AG04450 (cell line): Measurements from ENCODE around the gene MRPL33. TPM values are rescaled to one million over a fixed set of nuclear protein-coding genes. Genes with fewer than 3 reads are reported as not detected.
"Not testable (repeated sequence)": the region's sequence is repeated elsewhere in the genome, so short reads cannot be mapped to it uniquely, and the experiment has no call there.

Experiments used
- CTCF ChIA-PET: fragments of 300-600, 350-600 bp; formaldehyde crosslinking; extraction: SDS; loops from one replicate; lab custom pipeline; 2022; ENCODE audit warnings: antibody characterized with exemption, inconsistent platforms; lab: Charles Lee
- POLR2A ChIA-PET: fragments of 350-600 bp; formaldehyde crosslinking; extraction: SDS; loops from one replicate; lab custom pipeline; 2021; ENCODE audit warnings: antibody characterized with exemption, inconsistent platforms; lab: Yijun Ruan, JAX
- DNase-seq: peaks from one replicate; pipeline ENCODE4 v3.0.0-alpha.2; 2011; ENCODE audit warnings: low read depth, low spot score
- H3K27ac ChIP-seq: one replicate; pipeline ENCODE4 v1.5.1; 2012; ENCODE audit warnings: low read depth, low read length, control low read depth
- H3K27me3 ChIP-seq: one replicate; pipeline ENCODE4 v1.6.0; 2012; ENCODE audit warnings: low read length; ENCODE audit not compliant: control insufficient read depth, insufficient read depth
- H3K4me3 ChIP-seq: 2 replicates; pipeline ENCODE4 v1.5.1; 2011; ENCODE audit warnings: mild to moderate bottlenecking, low read depth, low read length, control low read depth
- H3K9me3 ChIP-seq: 2 replicates; pipeline ENCODE4 v1.5.1; 2012; ENCODE audit warnings: low read length; ENCODE audit not compliant: control insufficient read depth, insufficient read depth
- CTCF ChIP-seq: IDR thresholded peaks from 2 replicates; pipeline ENCODE4 v1.5.1; 2011; ENCODE audit warnings: low read depth, low read length, control low read depth, inconsistent platforms
- polyA plus RNA-seq: library from polyadenylated mRNA; depleted of rRNA; stranded (reverse); fragments of >200 nt; gene quantifications from 2 replicates; pipeline ENCODE4 v1.2.3, GENCODE V29; 2011

The MRPL33 gene
- polyA plus RNA-seq, 1 experiment = 137 TPM

- Histone ChIP-seq H3K27ac (no peak overlapping the region), H3K4me3 (no peak overlapping the region), H3K9me3 (peaks cover 12% of the 10 kb centered on the region; the same call in 1 of the 2 replicates), H3K27me3 (no peaks in the 10 kb centered on the region)
- POLR2A ChIA-PET = no interaction called here
- CTCF ChIA-PET = no interaction called here
- TF ChIP-seq CTCF = no peak
- no peak for DNase-seq
Observed at GRCh38 chr2:27747827-27748352, 23.6 kb upstream of the MRPL33 start.

GRCh38 chr2:27748803-27749554 lies 22.5 kb upstream of the MRPL33 start:
- H3K27ac ChIP-seq, CTCF ChIA-PET, H3K27me3 ChIP-seq, POLR2A ChIA-PET, DNase-seq, H3K4me3 ChIP-seq: not testable (repeated sequence)
- peaks cover 12% of the 10 kb centered on the region; the same call in 1 of the 2 replicates for H3K9me3 ChIP-seq

GRCh38 chr2:27751377-27751776 lies 20.1 kb upstream of the MRPL33 start:
- no peak for DNase-seq
- CTCF ChIA-PET = interaction anchor here (0.6 kb wide), 1 partner anchor 702 kb away, joined by 3 read pairs; no protein-coding TSS in a partner anchor
- no peaks in the 10 kb centered on the region for H3K27me3 ChIP-seq
- TF ChIP-seq CTCF = no peak
- H3K27ac ChIP-seq = peak overlapping the region; percentile 21
- no peak overlapping the region for H3K4me3 ChIP-seq
- peaks cover 12% of the 10 kb centered on the region; the same call in 1 of the 2 replicates for H3K9me3 ChIP-seq
- POLR2A ChIA-PET = interaction anchor here (0.6 to 0.7 kb wide), 2 partner anchors 48 to 160 kb away, joined by 3 to 8 read pairs; no protein-coding TSS in a partner anchor

- Histone ChIP-seq H3K27ac (no peak overlapping the region), H3K9me3 (peaks cover 12% of the 10 kb centered on the region; the same call in 1 of the 2 replicates), H3K27me3 (no peaks in the 10 kb centered on the region), H3K4me3 (no peak overlapping the region)
- POLR2A ChIA-PET = no interaction called here
- no peak for DNase-seq
- no peak for TF ChIP-seq CTCF
- CTCF ChIA-PET = no interaction called here
Observed at GRCh38 chr2:27752551-27753237, 18.8 kb upstream of the MRPL33 start.

GRCh38 chr2:27754138-27754588 lies 17.4 kb upstream of the MRPL33 start:
- TF ChIP-seq CTCF = peak; percentile 95
- no peak for DNase-seq
- H3K27me3 ChIP-seq = no peaks in the 10 kb centered on the region
- peaks cover 4% of the 10 kb centered on the region; the same call in 1 of the 2 replicates for H3K9me3 ChIP-seq
- ChIA-PET POLR2A (no interaction called here), CTCF (interaction anchor here (0.6 to 1.6 kb wide), 18 partner anchors 9 to 812 kb away, joined by 3 to 6 read pairs (median 3); no protein-coding TSS in a partner anchor)
- no peak overlapping the region for H3K4me3 ChIP-seq
- H3K27ac ChIP-seq = no peak overlapping the region
